ENCODE data around the gene KCNH2. TPM values are rescaled to one million over a fixed set of nuclear protein-coding genes. Genes with fewer than 3 reads are reported as not detected.

The KCNH2 gene
- total and polyA plus RNA-seq, 11 donors: 58.1 to 185 (median 104) TPM

- ATAC-seq: peak; percentile 70 to 80 (median 72)
- Histone ChIP-seq H3K9me3 (no peaks in the 10 kb centered on the region), H3K27ac (peak overlapping the region; percentile 67 to 99 (median 88)), H3K27me3 (peaks cover 6 to 77% (median 21%) of the 10 kb centered on the region in 9 donors), H3K4me1 (peaks cover 0 to 74% (median 35%) of the 10 kb centered on the region in 12 donors), H3K36me3 (no peaks in the 10 kb centered on the region), H3K4me3 (peak overlapping the region; percentile 32 to 74 (median 52))
- intact Hi-C loops (cut with DNase I): loop anchor here in 2 of 10 donors (1.0 to 10.0 kb wide), 2 partner anchors 12 to 192 kb away; no protein-coding TSS in a partner anchor
- peak; percentile 68 to 92 (median 77) for DNase-seq
- WGBS, 4 donors: 18 to 34% (median 25%) methylated on average over 13 of the region's 13 CpGs
- TF ChIP-seq POLR2A (IDR thresholded peaks at IDR 0.05): peak in 1 of 2 donors; percentile 64
- TF ChIP-seq, protein P1, sequence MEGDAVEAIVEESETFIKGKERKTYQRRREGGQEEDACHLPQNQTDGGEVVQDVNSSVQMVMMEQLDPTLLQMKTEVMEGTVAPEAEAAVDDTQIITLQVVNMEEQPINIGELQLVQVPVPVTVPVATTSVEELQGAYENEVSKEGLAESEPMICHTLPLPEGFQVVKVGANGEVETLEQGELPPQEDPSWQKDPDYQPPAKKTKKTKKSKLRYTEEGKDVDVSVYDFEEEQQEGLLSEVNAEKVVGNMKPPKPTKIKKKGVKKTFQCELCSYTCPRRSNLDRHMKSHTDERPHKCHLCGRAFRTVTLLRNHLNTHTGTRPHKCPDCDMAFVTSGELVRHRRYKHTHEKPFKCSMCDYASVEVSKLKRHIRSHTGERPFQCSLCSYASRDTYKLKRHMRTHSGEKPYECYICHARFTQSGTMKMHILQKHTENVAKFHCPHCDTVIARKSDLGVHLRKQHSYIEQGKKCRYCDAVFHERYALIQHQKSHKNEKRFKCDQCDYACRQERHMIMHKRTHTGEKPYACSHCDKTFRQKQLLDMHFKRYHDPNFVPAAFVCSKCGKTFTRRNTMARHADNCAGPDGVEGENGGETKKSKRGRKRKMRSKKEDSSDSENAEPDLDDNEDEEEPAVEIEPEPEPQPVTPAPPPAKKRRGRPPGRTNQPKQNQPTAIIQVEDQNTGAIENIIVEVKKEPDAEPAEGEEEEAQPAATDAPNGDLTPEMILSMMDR (IDR thresholded peaks at IDR 0.05): no peak
Observed at GRCh38 chr7:150976529-150977381, 1.4 kb downstream of the KCNH2 start.

GRCh38 chr7:150975536-150976319 lies 2.4 kb downstream of the KCNH2 start:
- intact Hi-C loops (cut with DNase I): loop anchor here in 2 of 10 donors (1.0 to 10.0 kb wide), 2 partner anchors 11 to 191 kb away; no protein-coding TSS in a partner anchor
- Histone ChIP-seq H3K36me3 (no peaks in the 10 kb centered on the region), H3K27me3 (peaks cover 6 to 67% (median 21%) of the 10 kb centered on the region in 9 donors), H3K9me3 (no peaks in the 10 kb centered on the region), H3K4me3 (peak overlapping the region in 10 of 12 donors; percentile 11 to 40 (median 29)), H3K27ac (peak overlapping the region; percentile 66 to 99 (median 88)), H3K4me1 (peaks cover 0 to 84% (median 42%) of the 10 kb centered on the region in 12 donors)
- TF ChIP-seq, protein P1 (IDR thresholded peaks at IDR 0.05): no peak
- no peak for TF ChIP-seq POLR2A (IDR thresholded peaks at IDR 0.05)
- 52 to 59% (median 55%) methylated on average over 8 to 9 of the region's 9 CpGs for WGBS, 4 donors
- no peak for ATAC-seq
- peak in 2 of 5 donors; percentile 30 to 49 for DNase-seq

GRCh38 chr7:150974468-150975391 lies 3.4 kb downstream of the KCNH2 start:
- H3K4me1 ChIP-seq: peaks cover 0 to 94% (median 49%) of the 10 kb centered on the region in 12 donors
- H3K27ac ChIP-seq: peak overlapping the region; percentile 66 to 99 (median 88)
- ATAC-seq (peak in 2 of 4 donors; percentile 6), DNase-seq (peak in 4 of 5 donors; percentile 64 to 87 (median 82))
- WGBS, 4 donors: 4 to 8% (median 5%) methylated on average over 26 to 89 of the region's 89 CpGs
- peak overlapping the region in 11 of 12 donors; percentile 11 to 59 (median 37) for H3K4me3 ChIP-seq
- peaks cover 6 to 59% (median 21%) of the 10 kb centered on the region in 9 donors for H3K27me3 ChIP-seq
- H3K9me3 ChIP-seq: no peaks in the 10 kb centered on the region
- intact Hi-C loops (cut with DNase I): loop anchor here in 1 of 10 donors (10.0 kb wide), 1 partner anchor 190 kb away; no protein-coding TSS in a partner anchor
- no peaks in the 10 kb centered on the region for H3K36me3 ChIP-seq
- TF ChIP-seq, protein P1 (IDR thresholded peaks at IDR 0.05): peak in 8 of 12 donors; percentile 10 to 41 (median 26)
- TF ChIP-seq POLR2A (IDR thresholded peaks at IDR 0.05): no peak
